Stimulated activated CD8-positive, alpha-beta memory T cell treated with anti-CD3 and anti-CD28 coated beads, Interleukin-4, amount 100 ng/mL, for 24 hours (primary cell): ENCODE results near the gene PVALB.

Source experiments
- DNase-seq: peaks from one replicate; pipeline ENCODE4 v3.0.0-alpha.2; 2020; ENCODE audit warnings: low read depth

Gene PVALB

DNA sequence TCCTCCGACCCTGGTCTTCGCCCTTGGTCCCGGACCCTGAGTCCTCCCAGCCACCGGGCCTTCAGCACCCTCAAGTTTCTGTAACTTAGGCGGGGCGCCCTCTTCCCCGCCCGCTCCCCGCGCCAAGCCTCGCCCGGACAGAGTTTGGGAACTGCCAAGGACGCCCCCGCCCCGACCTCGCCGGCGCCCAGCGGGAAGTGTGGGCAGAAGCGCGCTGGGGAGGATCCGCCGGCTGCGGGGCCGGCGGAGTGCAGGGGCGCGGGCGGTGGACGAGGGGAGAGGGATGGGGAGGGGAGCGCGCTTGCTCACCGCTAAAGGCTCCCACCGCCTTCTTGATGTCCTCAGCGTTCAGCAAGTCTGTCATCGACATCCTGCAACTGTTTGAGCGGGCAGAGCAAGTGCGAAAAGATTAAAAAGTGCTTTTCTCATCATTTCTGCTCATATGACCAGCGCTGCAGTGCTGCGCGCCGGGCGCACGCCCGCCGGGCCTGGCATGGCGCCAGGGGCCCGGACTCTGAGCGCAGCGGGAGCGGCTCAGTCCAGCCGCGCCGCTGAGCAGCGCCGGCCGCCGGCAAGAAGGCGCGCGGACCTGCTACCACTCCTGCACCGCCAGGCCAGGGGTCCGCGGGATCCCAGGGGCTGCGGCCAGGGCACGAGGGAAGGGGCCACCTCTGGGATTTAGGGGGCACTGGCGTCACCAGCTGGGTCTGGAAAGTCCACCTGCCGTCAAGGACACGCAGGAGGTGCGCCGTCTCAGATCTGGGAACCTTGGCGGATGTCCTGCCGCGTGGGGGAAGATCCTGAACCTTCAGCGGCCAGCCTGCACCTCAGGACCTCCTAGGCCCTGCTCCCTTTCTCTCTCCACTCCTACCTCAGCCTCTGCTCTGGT, at the start of gene PVALB:
TSS of gene PVALB (minus strand) at position 400 of the 889 bp plus-strand sequence. CDS start at position 370, 30 bp downstream.
- DNase-seq: no peak

DNA sequence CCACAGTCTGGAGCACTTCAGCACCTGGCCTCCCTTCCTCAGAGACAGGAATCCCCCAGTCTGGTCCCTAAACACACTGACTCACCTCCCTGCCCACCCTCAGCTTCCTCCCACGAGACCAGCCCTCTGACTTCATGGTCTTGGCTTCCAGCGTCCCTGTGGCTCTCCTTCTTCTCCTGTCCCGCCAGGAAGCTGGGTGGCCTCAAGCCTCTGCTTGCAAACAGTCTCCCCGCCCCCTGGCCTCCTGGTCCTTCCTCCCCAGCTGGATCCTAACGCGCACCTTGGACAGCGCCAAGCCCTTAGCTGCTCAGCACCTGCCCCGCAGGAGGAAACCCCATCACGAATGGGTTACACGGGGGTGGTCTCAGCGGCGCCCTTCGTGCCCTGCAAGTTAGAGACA, 48.5 kb upstream of the PVALB start:
- DNase-seq: no peak

GRCh38 chr22:36864454-36865215, 47.8 kb upstream of the PVALB start:
- DNase-seq: no peak

DNA sequence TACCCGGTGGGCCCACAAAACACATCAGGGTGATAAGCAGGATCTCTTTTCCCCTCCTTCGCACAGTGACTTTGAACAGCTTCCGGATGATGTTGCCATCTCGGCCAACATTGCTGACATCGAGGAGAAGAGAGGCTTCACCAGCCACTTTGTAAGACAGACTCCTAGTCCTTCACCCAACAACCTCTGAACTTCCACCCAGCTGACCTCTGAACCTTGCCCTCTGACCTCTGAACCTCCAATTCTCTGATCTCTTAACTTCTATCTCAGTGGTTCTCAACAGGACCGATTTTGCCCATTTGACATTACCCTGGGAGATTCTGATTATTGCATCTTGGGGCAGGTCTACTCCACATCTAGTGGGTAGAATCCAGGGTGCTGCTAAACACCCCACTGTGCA, 47.1 kb upstream of the PVALB start:
- DNase-seq: no peak

DNA sequence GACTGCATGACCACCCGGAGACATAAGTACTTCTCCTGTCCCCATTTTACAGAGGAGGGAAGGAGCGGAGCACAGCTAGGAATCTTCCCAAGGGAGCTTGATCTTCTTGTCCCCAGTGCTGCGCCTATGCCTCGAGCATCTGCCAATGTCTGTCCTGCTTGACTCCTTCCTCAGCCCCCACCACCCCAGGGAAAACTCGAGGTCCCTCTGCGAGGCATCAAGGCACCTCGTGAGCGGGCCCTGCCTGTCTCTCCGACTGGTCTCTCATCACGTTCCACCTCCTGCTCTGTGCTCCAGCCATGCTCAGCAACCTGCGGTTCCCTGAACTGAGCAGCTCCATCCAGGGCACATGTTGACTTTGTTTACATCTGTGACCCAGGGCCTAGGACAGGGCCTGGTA, 46.4 kb upstream of the PVALB start:
- DNase-seq: no peak

- no peak for DNase-seq
These were observed 45.7 kb upstream of the PVALB start for GRCh38 chr22:36862251-36863242.

DNA sequence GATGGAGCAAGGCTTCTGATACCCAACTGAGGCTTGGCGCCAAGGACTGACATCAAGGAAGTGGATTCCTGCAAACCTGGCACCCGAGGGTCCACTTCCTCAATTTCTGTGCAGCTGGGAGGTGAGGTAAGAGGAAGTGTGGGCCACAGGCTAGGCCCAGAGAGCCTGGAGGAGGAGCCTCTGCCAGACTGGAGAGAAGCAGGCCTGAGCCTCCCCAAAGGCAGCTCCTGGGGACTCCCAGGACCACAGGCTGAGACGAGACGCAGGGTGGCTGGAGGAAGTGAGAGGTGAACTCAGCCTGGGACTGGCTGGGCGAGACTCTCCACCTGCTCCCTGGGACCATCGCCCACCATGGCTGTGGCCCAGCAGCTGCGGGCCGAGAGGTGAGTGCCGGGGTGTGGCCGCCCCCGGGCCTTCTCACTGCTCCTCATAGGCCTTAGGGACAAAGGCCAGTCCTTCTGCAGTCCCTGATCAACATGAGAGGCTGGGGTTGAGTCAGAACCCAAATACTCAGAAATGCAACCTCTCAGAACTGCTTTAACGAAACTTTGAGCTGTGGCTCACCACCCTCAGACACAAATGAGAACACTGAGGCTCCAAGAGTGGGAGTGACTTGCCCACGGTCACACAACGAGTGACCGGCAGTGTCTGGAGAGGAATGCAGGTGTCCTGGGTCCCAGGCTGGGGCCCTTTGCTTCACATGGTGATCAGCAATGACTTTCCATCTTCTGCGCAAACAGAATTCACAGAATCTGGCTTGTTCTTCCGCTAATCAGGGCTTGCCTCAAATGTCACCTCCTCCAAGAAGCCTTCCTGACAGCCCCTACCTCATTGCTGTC, 44.2 kb upstream of the PVALB start, which contains the start of gene NCF4:
TSS of gene NCF4 (plus strand) at position 186 of the 839 bp plus-strand sequence. CDS start at position 352, 166 bp downstream.
- DNase-seq: peak; percentile 10

GRCh38 chr22:36860438-36860820, 43.6 kb upstream of the PVALB start:
- no peak for DNase-seq

- DNase-seq: no peak
These were observed 43.2 kb upstream of the PVALB start for GRCh38 chr22:36860017-36860416.

GRCh38 chr22:36858966-36859365, 42.1 kb upstream of the PVALB start:
- no peak for DNase-seq

GRCh38 chr22:36858156-36858555, 41.3 kb upstream of the PVALB start:
- no peak for DNase-seq

DNA sequence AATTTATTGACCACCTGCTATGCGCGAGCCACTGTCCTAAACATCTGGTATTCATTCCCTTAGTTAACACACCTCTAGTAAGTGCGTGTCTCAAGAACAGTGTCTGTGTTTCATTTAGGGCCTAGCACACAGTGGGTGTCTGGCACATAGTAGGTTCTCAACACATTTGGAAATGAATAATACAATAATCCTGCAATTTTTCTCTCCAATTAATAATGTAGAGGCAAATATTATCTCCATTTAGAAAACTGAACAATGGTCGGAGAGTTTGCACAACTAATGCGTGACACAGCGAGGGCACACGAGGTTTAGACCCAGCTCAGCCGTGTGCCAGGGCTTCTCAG, 39.9 kb upstream of the PVALB start:
- no peak for DNase-seq

- peak; percentile 86 for DNase-seq
These were observed 39.4 kb upstream of the PVALB start for GRCh38 chr22:36856121-36856791.

- no peak for DNase-seq
These were observed 38.6 kb upstream of the PVALB start for GRCh38 chr22:36855478-36855877.

- DNase-seq: peak; percentile 82
These were observed 36.7 kb upstream of the PVALB start for GRCh38 chr22:36853407-36854099.

- DNase-seq: no peak
These were observed 35.5 kb upstream of the PVALB start for GRCh38 chr22:36852056-36852973.

DNA sequence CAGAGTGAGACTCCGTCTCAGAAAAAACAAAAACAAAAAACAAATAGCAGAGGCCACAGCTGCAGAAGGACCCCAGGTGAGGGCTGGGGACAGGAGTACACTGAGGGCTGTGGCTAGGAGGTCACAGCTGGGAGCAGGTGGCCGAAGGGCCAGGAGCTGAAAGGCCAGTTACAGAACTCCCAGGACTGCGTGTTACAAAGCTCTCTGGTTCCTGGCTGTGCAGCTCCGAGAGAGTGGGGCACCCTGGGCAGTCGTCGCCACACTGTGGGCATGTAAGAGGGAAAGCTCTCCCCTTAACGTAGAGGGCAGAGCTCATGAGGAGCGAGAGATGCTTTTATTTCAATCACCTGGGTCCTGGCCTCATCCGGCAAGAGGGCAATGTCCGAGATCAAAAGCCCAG, 33.8 kb upstream of the PVALB start:
- no peak for DNase-seq

- DNase-seq: no peak
These were observed 33.2 kb upstream of the PVALB start for GRCh38 chr22:36850056-36850455.

GRCh38 chr22:36846949-36847348, 30.1 kb upstream of the PVALB start:
- no peak for DNase-seq
